Cardiac fibroblast (primary cell): Measurements from ENCODE around the gene CHST6.

Experiments
- DNase-seq, 2 donors: peaks; one replicate each; pipeline versions ENCODE4 v3.0.0 to v3.0.0-alpha.2; 2010; ENCODE audit warnings: low read depth in 2 of 2
- H3K4me3 ChIP-seq, 2 donors: replicated peaks in 1 of 2; 1 replicate in 1 of 2; 2 replicates in 1 of 2; pipeline ENCODE4 v1.5.1; 2011; ENCODE audit warnings: low read depth in 2 of 2, low read length in 2 of 2, mild to moderate bottlenecking in 2 of 2, moderate library complexity in 1 of 2
- CTCF ChIP-seq: IDR thresholded peaks from one replicate; pipeline ENCODE4 v1.5.1; 2011; ENCODE audit warnings: low read depth, mild to moderate bottlenecking, low read length, inconsistent platforms

The CHST6 gene

GRCh38 chr16:75482434-75483205 lies 12.6 kb downstream of the CHST6 start:
- TF ChIP-seq CTCF = no peak
- H3K4me3 ChIP-seq = no peak overlapping the region
- no peak for DNase-seq

GRCh38 chr16:75481475-75481874 lies 13.8 kb downstream of the CHST6 start:
- H3K4me3 ChIP-seq = no peak overlapping the region

GRCh38 chr16:75479421-75479990 lies 15.7 kb downstream of the CHST6 start:
- no peak for DNase-seq
- TF ChIP-seq CTCF = no peak
- no peak overlapping the region for H3K4me3 ChIP-seq

More at GRCh38 chr16:75481475-75481874, 13.8 kb downstream of the CHST6 start:
- DNase-seq = no peak
- TF ChIP-seq CTCF = no peak

- DNase-seq = no peak
- no peak overlapping the region for H3K4me3 ChIP-seq
- TF ChIP-seq CTCF = no peak
Observed at GRCh38 chr16:75478480-75479345, 16.5 kb downstream of the CHST6 start.

- no peak for TF ChIP-seq CTCF
- H3K4me3 ChIP-seq = no peak overlapping the region
- no peak for DNase-seq
Observed at GRCh38 chr16:75477680-75478473, 17.4 kb downstream of the CHST6 start.

GRCh38 chr16:75476817-75477216 lies 18.4 kb downstream of the CHST6 start:
- TF ChIP-seq CTCF = no peak
- H3K4me3 ChIP-seq = no peak overlapping the region
- no peak for DNase-seq
